Measurements from ENCODE around the gene SPATA2. TPM values are rescaled to one million over a fixed set of nuclear protein-coding genes. Genes with fewer than 3 reads are reported as not detected.

Gene SPATA2
- total and polyA plus RNA-seq, 4 donors, result 1.2 to 3.4 (median 1.4) TPM

- DNase-seq (ENCODE audit: low spot score), result no peak
- no peak for TF ChIP-seq FOXA2 (IDR thresholded peaks at IDR 0.05)
- TF ChIP-seq YY1 (IDR thresholded peaks at IDR 0.05), result no peak
- no peak for TF ChIP-seq EGR1 (IDR thresholded peaks at IDR 0.05; ENCODE audit: low read depth in 2 of 2)
- no peak for TF ChIP-seq TAF1 (conservative IDR thresholded peaks at IDR 0.05)
- no peak for TF ChIP-seq GABPA (IDR thresholded peaks at IDR 0.05 in 1 of 2, conservative IDR thresholded peaks at IDR 0.05 in 1 of 2)
- TF ChIP-seq CTCF (IDR thresholded peaks at IDR 0.05; ENCODE audit: low read depth, low read length, missing input control), result no peak
- TF ChIP-seq HNF4G (IDR thresholded peaks at IDR 0.05), result no peak
- TF ChIP-seq ZBTB33 (IDR thresholded peaks at IDR 0.05), result no peak
- no peak for TF ChIP-seq FOXA1 (IDR thresholded peaks at IDR 0.05)
- TF ChIP-seq RXRA (IDR thresholded peaks at IDR 0.05), result no peak
- TF ChIP-seq NR2F2 (IDR thresholded peaks at IDR 0.05), result no peak
- TF ChIP-seq, protein P1, sequence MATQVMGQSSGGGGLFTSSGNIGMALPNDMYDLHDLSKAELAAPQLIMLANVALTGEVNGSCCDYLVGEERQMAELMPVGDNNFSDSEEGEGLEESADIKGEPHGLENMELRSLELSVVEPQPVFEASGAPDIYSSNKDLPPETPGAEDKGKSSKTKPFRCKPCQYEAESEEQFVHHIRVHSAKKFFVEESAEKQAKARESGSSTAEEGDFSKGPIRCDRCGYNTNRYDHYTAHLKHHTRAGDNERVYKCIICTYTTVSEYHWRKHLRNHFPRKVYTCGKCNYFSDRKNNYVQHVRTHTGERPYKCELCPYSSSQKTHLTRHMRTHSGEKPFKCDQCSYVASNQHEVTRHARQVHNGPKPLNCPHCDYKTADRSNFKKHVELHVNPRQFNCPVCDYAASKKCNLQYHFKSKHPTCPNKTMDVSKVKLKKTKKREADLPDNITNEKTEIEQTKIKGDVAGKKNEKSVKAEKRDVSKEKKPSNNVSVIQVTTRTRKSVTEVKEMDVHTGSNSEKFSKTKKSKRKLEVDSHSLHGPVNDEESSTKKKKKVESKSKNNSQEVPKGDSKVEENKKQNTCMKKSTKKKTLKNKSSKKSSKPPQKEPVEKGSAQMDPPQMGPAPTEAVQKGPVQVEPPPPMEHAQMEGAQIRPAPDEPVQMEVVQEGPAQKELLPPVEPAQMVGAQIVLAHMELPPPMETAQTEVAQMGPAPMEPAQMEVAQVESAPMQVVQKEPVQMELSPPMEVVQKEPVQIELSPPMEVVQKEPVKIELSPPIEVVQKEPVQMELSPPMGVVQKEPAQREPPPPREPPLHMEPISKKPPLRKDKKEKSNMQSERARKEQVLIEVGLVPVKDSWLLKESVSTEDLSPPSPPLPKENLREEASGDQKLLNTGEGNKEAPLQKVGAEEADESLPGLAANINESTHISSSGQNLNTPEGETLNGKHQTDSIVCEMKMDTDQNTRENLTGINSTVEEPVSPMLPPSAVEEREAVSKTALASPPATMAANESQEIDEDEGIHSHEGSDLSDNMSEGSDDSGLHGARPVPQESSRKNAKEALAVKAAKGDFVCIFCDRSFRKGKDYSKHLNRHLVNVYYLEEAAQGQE (IDR thresholded peaks at IDR 0.05), result no peak
- TF ChIP-seq RAD21 (IDR thresholded peaks at IDR 0.05), result no peak
- no peak for TF ChIP-seq JUND (IDR thresholded peaks at IDR 0.05)
- no peak for TF ChIP-seq HNF4A (conservative IDR thresholded peaks at IDR 0.05)
- no peak for TF ChIP-seq SP1 (IDR thresholded peaks at IDR 0.05)
- TF ChIP-seq, protein P2, sequence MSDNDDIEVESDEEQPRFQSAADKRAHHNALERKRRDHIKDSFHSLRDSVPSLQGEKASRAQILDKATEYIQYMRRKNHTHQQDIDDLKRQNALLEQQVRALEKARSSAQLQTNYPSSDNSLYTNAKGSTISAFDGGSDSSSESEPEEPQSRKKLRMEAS (IDR thresholded peaks at IDR 0.05), result no peak
- Histone ChIP-seq H3K9ac (ENCODE audit: low read depth in 1 of 2, low read length in 2 of 2) (no peak overlapping the region), H3K27me3 (ENCODE audit: control insufficient read depth in 4 of 4, insufficient read depth in 4 of 4, low read length in 3 of 4) (no peaks in the 10 kb centered on the region), H3K27ac (ENCODE audit: low read depth in 1 of 2, low read length in 2 of 2) (no peak overlapping the region), H3K9me3 (ENCODE audit: control insufficient read depth in 4 of 4, low read length in 3 of 4) (no peaks in the 10 kb centered on the region), H3K4me3 (ENCODE audit: low read depth in 1 of 3, low read length in 3 of 3) (no peak overlapping the region), H3K36me3 (ENCODE audit: control insufficient read depth in 4 of 4, insufficient read depth in 3 of 4, low read depth in 1 of 4, low read length in 3 of 4) (no peaks in the 10 kb centered on the region), H3K4me1 (ENCODE audit: control insufficient read depth in 4 of 4, insufficient read depth in 4 of 4, low read length in 3 of 4) (peaks cover 6 to 51% (median 38%) of the 10 kb centered on the region in 4 donors)
- 91% methylated on average over 16 of the region's 16 CpGs for WGBS
Measured at GRCh38 chr20:49913399-49914047, 1.8 kb downstream of the SPATA2 start.
